Measurements from ENCODE around the gene IRF5.

DNA sequence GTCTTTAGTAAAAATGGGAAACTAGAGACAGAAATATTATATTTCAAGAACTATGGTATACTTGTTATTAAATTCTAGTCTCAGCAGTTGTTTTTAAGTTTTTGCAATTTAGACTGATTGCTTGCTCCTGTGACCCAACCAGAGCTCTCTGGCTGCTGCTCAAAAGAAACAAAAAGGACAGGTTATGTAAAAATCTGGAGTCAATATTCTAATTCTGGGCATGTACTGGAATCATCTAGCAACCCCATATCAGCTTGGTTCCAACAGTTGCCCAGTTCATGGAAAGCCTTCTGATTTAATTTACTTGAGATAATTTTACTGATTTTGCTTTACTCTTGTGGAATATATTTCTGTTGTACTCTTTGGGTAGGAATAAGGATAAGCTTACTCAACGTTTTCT is 37.5 kb upstream of the IRF5 start:
- no peak for TF ChIP-seq POLR2A (IDR thresholded peaks at IDR 0.05)
- TF ChIP-seq, protein P1, sequence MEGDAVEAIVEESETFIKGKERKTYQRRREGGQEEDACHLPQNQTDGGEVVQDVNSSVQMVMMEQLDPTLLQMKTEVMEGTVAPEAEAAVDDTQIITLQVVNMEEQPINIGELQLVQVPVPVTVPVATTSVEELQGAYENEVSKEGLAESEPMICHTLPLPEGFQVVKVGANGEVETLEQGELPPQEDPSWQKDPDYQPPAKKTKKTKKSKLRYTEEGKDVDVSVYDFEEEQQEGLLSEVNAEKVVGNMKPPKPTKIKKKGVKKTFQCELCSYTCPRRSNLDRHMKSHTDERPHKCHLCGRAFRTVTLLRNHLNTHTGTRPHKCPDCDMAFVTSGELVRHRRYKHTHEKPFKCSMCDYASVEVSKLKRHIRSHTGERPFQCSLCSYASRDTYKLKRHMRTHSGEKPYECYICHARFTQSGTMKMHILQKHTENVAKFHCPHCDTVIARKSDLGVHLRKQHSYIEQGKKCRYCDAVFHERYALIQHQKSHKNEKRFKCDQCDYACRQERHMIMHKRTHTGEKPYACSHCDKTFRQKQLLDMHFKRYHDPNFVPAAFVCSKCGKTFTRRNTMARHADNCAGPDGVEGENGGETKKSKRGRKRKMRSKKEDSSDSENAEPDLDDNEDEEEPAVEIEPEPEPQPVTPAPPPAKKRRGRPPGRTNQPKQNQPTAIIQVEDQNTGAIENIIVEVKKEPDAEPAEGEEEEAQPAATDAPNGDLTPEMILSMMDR (IDR thresholded peaks at IDR 0.05): no peak
